Measurements from ENCODE around the gene RAB24.

DNA sequence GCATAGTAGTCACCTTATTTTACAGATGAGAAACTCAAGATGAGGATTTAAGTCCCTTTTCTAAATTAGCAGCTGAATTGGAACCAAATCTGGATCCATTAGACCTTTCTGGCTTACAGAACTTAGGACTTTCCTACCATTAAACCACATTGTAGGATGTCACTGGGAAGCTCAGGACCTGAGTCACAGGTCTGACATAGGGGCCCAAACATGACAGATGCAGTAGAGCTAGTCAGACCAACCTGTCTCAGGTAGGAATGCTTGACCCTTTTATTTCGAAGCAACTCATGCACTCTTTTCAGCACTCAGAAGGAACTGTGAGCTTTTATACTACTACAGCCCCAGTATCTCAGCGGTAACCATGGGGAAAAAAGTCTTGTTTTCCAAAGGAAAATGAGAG, 2.6 kb downstream of the RAB24 start:
- TF ChIP-seq, protein P1, sequence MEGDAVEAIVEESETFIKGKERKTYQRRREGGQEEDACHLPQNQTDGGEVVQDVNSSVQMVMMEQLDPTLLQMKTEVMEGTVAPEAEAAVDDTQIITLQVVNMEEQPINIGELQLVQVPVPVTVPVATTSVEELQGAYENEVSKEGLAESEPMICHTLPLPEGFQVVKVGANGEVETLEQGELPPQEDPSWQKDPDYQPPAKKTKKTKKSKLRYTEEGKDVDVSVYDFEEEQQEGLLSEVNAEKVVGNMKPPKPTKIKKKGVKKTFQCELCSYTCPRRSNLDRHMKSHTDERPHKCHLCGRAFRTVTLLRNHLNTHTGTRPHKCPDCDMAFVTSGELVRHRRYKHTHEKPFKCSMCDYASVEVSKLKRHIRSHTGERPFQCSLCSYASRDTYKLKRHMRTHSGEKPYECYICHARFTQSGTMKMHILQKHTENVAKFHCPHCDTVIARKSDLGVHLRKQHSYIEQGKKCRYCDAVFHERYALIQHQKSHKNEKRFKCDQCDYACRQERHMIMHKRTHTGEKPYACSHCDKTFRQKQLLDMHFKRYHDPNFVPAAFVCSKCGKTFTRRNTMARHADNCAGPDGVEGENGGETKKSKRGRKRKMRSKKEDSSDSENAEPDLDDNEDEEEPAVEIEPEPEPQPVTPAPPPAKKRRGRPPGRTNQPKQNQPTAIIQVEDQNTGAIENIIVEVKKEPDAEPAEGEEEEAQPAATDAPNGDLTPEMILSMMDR (IDR thresholded peaks at IDR 0.05) = no peak
- TF ChIP-seq POLR2A (IDR thresholded peaks at IDR 0.05) = no peak

All from right lobe of liver (tissue), 4 donors.